CD4-positive, alpha-beta T cell treated with Interleukin-15 for 4 hours (primary cell): Measurements from ENCODE around the gene ZSCAN21.
A peak's percentile ranks its signal among the peaks of the same experiment; 100 is the strongest.

Experiments used
- DNase-seq: peaks from one replicate; pipeline ENCODE4 v3.0.0-alpha.2; 2020; ENCODE audit warnings: low spot score

The ZSCAN21 gene

DNA sequence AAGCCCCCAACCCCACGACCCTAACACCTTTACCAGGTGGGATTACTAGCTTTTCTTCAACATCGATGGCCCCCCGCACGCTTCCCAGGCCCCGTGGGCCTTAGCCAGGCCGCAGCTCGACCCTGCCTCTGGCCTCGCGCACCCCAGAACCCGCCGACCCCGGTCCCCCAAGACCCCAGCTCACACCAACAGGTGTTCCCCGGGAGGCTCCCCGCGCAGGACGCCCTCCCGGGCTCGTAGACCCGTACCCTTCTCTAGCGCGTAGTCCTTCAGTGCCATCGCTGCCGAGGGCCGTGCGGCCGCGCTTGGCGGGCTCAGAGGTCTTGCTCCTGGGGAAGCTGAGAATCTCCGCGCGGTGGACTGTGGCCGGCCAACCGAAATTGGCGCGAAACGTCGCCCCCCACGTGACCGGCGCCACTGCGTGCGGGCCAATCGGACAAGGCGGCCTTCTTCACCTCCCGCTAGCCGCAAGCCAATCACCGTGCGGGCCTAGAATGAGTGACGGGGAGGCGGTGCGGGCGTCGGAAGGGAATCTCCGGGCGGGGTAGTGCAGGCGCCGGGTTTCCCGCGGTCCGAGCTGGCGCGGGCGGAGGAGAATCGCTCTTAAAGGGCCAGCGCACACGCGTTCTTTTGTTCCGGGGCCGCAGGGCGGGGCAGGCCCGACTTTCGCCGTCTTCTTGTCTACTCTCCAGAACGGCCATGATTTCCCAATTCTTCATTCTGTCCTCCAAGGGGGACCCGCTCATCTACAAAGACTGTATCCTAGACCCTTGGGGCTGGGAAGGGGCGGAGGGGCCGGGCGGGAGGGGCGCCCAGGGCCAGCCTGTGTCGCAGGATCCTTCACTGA lies 51.7 kb downstream of the ZSCAN21 start, which contains the start of the genes AP4M1 and MCM7:
Gene AP4M1, plus strand, starts transcription at position 628 of the 847 bp plus-strand sequence. Its CDS starts 72 bp downstream, at position 700.
Gene MCM7, minus strand, starts transcription at position 382 of the 847 bp plus-strand sequence. Its CDS starts 103 bp downstream, at position 279.
- peak; percentile 97 for DNase-seq

DNA sequence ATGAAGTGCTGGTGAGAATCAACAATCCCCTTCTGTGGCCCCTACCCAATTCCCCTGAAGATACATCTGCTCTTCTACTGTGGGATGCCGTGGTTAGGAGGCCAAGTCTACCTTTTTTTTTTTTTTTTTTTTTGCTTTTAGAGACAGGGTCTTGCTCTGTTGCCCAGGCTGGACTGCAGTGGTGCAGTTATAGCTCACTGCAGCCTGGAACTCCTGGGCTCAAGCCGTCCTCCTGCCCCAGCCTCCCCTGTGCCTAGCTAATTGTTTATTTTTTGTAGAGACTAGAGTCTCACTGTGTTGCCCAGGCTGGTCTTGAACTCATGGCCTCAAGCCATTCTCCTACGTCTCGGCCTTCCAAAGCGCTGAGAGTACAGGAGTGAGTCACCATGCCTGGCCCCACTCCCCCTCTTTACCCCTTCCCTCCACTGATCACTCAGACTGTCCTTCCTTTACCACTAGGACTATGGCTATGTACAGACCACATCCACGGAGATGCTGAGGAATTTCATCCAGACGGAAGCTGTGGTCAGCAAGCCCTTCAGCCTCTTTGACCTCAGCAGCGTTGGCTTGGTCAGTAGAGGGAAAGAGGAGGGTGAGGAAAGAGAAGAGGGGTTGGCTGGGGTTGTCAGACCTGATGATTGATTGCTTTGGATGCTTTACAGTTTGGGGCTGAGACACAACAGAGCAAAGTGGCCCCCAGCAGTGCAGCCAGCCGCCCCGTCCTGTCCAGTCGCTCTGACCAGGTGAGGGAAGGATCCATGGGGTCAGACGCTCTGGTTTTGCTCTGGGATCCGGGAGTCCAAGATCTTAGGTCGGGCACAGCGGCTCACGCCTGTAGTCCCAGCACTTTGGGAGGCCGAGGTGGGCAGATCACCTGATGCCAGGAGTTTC lies 53.6 kb downstream of the ZSCAN21 start:
- no peak for DNase-seq

DNA sequence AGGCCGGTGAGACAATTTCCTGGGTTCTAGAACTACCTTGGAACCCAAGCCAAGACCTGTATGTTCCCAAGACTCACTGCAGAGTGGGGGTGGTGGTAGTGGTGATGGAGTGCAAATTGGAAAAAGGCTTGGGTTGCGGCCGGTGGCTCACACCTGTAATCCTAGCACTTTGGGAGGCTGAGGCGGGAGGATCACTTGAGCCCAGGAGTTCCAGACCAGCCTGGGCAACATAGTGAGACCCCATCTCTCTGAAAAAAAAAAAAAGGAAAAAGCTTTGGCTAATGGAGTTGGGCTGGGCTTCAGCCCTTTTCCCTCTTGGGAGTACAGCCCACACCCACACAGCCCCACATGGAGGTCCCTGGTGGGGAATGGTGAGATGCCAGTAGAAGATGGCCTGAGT lies 56.0 kb downstream of the ZSCAN21 start:
- DNase-seq: no peak

DNA sequence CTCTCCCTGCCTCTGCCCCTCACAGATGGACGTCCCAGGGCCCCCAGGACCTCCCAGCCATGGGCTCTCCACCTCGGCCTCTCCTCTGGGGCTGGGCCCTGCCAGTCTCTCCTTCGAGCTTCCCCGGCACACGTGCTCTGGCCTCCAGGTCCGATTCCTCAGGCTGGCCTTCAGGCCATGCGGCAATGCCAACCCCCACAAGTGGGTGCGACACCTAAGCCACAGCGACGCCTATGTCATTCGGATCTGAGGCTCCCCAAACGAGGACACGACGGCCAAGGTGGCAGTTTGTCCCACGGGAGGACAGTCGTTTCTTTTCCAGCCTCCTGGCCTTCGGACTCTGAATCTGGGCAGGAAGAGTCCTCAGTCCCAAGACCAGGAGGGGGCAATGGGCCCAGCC lies 57.1 kb downstream of the ZSCAN21 start:
- no peak for DNase-seq

DNA sequence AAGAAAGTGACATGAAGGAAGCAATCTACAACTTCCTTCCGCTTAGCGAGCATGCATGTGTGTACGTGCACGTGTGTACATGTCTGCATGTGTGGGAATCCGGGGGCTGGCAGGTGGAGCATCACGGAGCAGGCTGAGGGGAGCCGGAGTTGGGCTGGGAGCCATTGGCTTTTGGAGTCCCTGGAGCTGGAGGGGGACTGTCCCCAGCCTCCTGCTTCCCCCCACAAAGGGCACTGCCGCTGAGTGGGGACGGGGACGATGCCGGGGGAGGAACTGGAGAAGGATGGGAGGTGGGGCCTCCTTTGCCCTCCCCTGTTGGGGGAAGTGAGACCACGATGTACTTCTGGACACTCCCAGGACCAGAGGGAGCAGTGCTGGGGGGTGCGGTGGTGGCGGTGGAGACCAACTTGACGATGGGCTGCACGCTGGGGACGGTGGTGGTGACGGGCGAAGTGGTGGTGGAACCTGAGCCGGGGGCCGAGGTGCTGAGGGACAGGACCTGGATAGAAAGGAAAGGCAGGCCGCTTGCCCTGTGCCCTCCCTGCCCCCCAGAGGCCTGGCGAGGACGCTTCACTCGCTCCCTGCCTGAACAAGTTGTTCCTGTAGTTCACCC lies 57.7 kb downstream of the ZSCAN21 start:
- DNase-seq: no peak

DNA sequence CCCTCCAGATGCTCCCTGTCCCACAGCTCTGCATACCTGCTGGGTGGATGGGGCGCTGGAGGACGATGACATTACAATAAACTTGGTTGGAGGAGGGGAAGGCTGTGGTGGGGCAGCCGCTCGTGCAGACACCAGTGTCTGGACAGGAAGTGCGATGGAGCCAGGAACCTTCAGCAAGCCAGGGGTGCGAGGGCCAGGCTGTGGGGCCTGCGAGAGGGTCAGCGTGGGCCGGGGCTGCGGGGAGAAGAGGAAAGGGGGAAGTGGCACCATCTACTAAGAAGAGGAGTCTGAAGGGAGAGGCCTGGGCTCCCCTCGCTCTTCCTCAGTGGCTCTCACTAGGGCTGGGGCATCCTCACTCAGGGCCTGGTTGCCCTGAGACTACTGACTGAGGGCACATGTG lies 58.3 kb downstream of the ZSCAN21 start:
- DNase-seq: no peak

DNA sequence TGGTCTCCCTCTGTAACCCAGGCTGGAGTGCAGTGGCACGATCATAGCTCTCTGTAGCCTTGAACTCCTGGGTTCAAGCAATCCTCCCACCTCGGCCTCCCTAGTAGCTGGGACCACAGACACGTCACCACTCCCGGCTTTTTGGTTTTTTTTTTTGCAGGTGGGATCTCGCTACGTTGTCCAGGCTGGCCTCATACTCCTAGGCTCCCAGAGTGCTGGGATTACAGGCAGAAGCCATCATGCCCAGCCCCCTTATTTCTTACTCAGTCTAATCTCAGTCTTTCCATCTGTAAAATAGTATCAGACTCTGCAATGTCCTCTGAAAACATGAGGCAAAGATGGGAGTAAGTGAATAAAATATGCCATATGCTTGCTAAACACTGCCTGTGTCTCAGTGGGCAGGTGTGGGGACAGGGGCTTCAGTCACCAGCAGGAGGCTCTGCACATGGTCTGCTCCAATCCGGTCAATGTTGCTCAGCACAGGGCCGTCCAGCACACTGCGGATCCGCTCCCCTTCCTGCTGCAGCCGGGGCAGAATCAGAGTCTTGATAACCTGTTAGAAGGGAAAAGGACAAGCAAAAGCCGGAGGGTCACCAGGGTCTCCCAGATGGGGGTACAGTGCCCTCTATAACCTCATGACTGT lies 60.1 kb downstream of the ZSCAN21 start:
- DNase-seq: no peak

DNA sequence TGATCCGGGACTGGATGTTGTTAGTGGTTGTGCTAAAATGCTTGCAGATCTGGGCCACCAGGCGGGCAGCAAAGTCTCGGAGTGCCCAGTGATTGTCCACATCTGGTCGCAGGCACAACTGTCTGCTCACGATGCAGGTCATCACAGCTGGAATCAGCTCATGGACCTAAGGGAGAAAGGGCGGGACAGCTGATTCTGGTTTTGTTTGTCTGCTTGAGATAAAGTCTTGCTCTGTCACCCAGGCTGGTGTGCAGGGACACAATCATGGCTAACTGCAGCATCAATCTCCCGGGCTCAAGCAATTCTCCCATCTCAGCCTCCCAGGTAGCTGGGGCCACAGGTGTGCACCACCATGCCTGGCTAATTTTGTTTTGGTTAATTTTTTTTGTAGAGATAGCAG lies 61.6 kb downstream of the ZSCAN21 start:
- no peak for DNase-seq

DNA sequence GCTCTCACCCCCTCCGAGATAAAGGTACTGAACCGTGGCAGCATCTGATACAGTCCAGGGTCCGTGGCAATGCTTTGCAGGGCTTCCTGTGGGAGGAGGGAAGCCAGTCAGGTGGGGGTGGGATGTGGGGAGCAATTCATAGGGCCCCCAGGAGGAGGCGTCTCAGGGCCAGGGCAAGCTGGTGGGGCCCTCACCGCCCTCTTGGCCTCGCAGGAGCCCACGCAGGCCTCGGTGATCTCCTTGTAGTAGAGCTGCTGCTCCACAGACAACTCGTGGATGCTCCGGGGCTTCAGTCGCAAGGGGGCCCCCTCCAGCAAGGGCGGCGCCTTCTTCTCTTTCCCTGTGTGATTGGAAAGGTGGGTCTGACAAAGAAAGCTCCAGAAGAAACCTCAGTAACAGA lies 62.3 kb downstream of the ZSCAN21 start:
- no peak for DNase-seq
